ENCODE measurements around the gene GSTM1. TPM values are rescaled to one million over a fixed set of nuclear protein-coding genes. Genes with fewer than 3 reads are reported as not detected.
"Not testable (repeated sequence)": the region's sequence is repeated elsewhere in the genome, so short reads cannot be mapped to it uniquely, and the experiment has no call there.

Gene GSTM1
- total RNA-seq, 1 donor from 2014 or later, result not detected

DNA sequence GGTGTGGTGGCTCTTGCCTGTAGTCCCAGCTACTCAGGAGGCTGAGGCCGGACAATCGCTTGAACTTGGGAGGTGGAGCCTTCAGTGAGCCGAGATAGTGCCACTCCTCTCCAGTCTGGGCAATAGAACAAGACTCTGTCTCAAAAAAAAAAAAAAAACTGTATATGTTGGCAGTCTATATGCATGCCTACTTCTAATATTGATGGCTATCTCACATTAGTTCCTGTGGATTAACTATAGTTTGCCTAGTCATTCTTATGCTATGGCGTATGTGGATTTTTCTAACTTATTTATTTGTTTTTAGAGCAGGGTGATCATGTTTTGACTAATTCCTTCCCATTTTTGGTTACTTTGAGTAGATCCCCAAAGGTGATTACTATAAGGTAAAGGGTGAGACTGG is 9.4 kb downstream of the GSTM1 start:
- Mint-ChIP-seq H3K27ac (ENCODE audit: unreplicated experiment) (no peak overlapping the region), H3K36me3 (ENCODE audit: low read depth, unreplicated experiment) (no peaks in the 10 kb centered on the region), H3K27me3 (ENCODE audit: low read depth, unreplicated experiment) (no peaks in the 10 kb centered on the region), H3K9me3 (ENCODE audit: unreplicated experiment) (no peaks in the 10 kb centered on the region), H3K4me3 (ENCODE audit: unreplicated experiment) (no peak overlapping the region), H3K4me1 (ENCODE audit: low read depth, unreplicated experiment) (no peaks in the 10 kb centered on the region)
- H3K79me2 ChIP-seq (ENCODE audit: insufficient read depth, low read length), result no peaks in the 10 kb centered on the region
- no peak overlapping the region for H3K9ac ChIP-seq (ENCODE audit: low read length)
- H2AFZ ChIP-seq (ENCODE audit: low read depth, low read length), result no peak overlapping the region
- no peak overlapping the region for H3K27ac ChIP-seq (ENCODE audit: low read depth, low read length)
- no peak overlapping the region for H3K4me3 ChIP-seq (ENCODE audit: insufficient read depth, low read depth, low read length)
- no peaks in the 10 kb centered on the region for H3K36me3 ChIP-seq (ENCODE audit: insufficient read depth, low read length)
- no peaks in the 10 kb centered on the region for H3K9me3 ChIP-seq (ENCODE audit: insufficient read depth, low read depth, low read length)
- peaks cover 3% of the 10 kb centered on the region for H3K4me1 ChIP-seq (ENCODE audit: insufficient read depth, low read length)
- DNase-seq (ENCODE audit: low read depth) (no peak), FAIRE-seq (no peak)
- no peaks in the 10 kb centered on the region for H4K20me1 ChIP-seq (ENCODE audit: insufficient read depth, low read length)
- H3K27me3 ChIP-seq (ENCODE audit: insufficient read depth, low read length), result no peaks in the 10 kb centered on the region
- TF ChIP-seq, protein P1, sequence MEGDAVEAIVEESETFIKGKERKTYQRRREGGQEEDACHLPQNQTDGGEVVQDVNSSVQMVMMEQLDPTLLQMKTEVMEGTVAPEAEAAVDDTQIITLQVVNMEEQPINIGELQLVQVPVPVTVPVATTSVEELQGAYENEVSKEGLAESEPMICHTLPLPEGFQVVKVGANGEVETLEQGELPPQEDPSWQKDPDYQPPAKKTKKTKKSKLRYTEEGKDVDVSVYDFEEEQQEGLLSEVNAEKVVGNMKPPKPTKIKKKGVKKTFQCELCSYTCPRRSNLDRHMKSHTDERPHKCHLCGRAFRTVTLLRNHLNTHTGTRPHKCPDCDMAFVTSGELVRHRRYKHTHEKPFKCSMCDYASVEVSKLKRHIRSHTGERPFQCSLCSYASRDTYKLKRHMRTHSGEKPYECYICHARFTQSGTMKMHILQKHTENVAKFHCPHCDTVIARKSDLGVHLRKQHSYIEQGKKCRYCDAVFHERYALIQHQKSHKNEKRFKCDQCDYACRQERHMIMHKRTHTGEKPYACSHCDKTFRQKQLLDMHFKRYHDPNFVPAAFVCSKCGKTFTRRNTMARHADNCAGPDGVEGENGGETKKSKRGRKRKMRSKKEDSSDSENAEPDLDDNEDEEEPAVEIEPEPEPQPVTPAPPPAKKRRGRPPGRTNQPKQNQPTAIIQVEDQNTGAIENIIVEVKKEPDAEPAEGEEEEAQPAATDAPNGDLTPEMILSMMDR (IDR thresholded peaks at IDR 0.05; ENCODE audit: insufficient read depth, low read depth, low read length), result no peak
- TF ChIP-seq EZH2 (IDR thresholded peaks at IDR 0.05; ENCODE audit: insufficient read depth, low read length), result no peak
- no peak overlapping the region for H3K4me2 ChIP-seq (ENCODE audit: low read length)

- not testable (repeated sequence) for FAIRE-seq; H3K9ac ChIP-seq (ENCODE audit: low read length); H3K4me3 ChIP-seq (ENCODE audit: insufficient read depth, low read depth, low read length); H3K79me2 ChIP-seq (ENCODE audit: insufficient read depth, low read length); H3K27me3 Mint-ChIP-seq (ENCODE audit: low read depth, unreplicated experiment); H3K4me1 ChIP-seq (ENCODE audit: insufficient read depth, low read length); H3K9me3 Mint-ChIP-seq (ENCODE audit: unreplicated experiment); H3K4me1 Mint-ChIP-seq (ENCODE audit: low read depth, unreplicated experiment); H3K36me3 ChIP-seq (ENCODE audit: insufficient read depth, low read length); H3K36me3 Mint-ChIP-seq (ENCODE audit: low read depth, unreplicated experiment); H3K4me3 Mint-ChIP-seq (ENCODE audit: unreplicated experiment); H3K27ac ChIP-seq (ENCODE audit: low read depth, low read length); H3K27me3 ChIP-seq (ENCODE audit: insufficient read depth, low read length); H3K9me3 ChIP-seq (ENCODE audit: insufficient read depth, low read depth, low read length); H4K20me1 ChIP-seq (ENCODE audit: insufficient read depth, low read length); DNase-seq (ENCODE audit: low read depth); H3K27ac Mint-ChIP-seq (ENCODE audit: unreplicated experiment); H2AFZ ChIP-seq (ENCODE audit: low read depth, low read length); H3K4me2 ChIP-seq (ENCODE audit: low read length)
These were observed 10.2 kb downstream of the GSTM1 start for GRCh38 chr1:109697861-109698260.

- not testable (repeated sequence) for H3K27me3 ChIP-seq (ENCODE audit: insufficient read depth, low read length); H3K27ac ChIP-seq (ENCODE audit: low read depth, low read length); H2AFZ ChIP-seq (ENCODE audit: low read depth, low read length); H3K36me3 ChIP-seq (ENCODE audit: insufficient read depth, low read length); H4K20me1 ChIP-seq (ENCODE audit: insufficient read depth, low read length); H3K4me3 ChIP-seq (ENCODE audit: insufficient read depth, low read depth, low read length); H3K4me2 ChIP-seq (ENCODE audit: low read length); H3K27ac Mint-ChIP-seq (ENCODE audit: unreplicated experiment); DNase-seq (ENCODE audit: low read depth); H3K79me2 ChIP-seq (ENCODE audit: insufficient read depth, low read length); FAIRE-seq; H3K9ac ChIP-seq (ENCODE audit: low read length); H3K9me3 ChIP-seq (ENCODE audit: insufficient read depth, low read depth, low read length); H3K4me1 ChIP-seq (ENCODE audit: insufficient read depth, low read length); H3K4me3 Mint-ChIP-seq (ENCODE audit: unreplicated experiment); H3K36me3 Mint-ChIP-seq (ENCODE audit: low read depth, unreplicated experiment); H3K27me3 Mint-ChIP-seq (ENCODE audit: low read depth, unreplicated experiment); H3K4me1 Mint-ChIP-seq (ENCODE audit: low read depth, unreplicated experiment)
- peaks cover 21% of the 10 kb centered on the region for H3K9me3 Mint-ChIP-seq (ENCODE audit: unreplicated experiment)
These were observed 15.3 kb downstream of the GSTM1 start for GRCh38 chr1:109702940-109703339.

GRCh38 chr1:109704173-109704572 is 16.6 kb downstream of the GSTM1 start:
- Histone ChIP-seq H3K27ac (ENCODE audit: low read depth, low read length) (no peak overlapping the region), H2AFZ (ENCODE audit: low read depth, low read length) (no peak overlapping the region), H3K27me3 (ENCODE audit: insufficient read depth, low read length) (no peaks in the 10 kb centered on the region), H3K4me1 (ENCODE audit: insufficient read depth, low read length) (no peaks in the 10 kb centered on the region), H3K9ac (ENCODE audit: low read length) (no peak overlapping the region), H3K36me3 (ENCODE audit: insufficient read depth, low read length) (no peaks in the 10 kb centered on the region), H3K4me2 (ENCODE audit: low read length) (no peak overlapping the region), H4K20me1 (ENCODE audit: insufficient read depth, low read length) (no peaks in the 10 kb centered on the region), H3K79me2 (ENCODE audit: insufficient read depth, low read length) (no peaks in the 10 kb centered on the region), H3K9me3 (ENCODE audit: insufficient read depth, low read depth, low read length) (no peaks in the 10 kb centered on the region), H3K4me3 (ENCODE audit: insufficient read depth, low read depth, low read length) (no peak overlapping the region)
- FAIRE-seq, result no peak
- no peak for TF ChIP-seq EZH2 (IDR thresholded peaks at IDR 0.05; ENCODE audit: insufficient read depth, low read length)
- TF ChIP-seq, protein P1 (IDR thresholded peaks at IDR 0.05; ENCODE audit: insufficient read depth, low read depth, low read length), result no peak
- Mint-ChIP-seq H3K4me1 (ENCODE audit: low read depth, unreplicated experiment) (no peaks in the 10 kb centered on the region), H3K27ac (ENCODE audit: unreplicated experiment) (no peak overlapping the region), H3K9me3 (ENCODE audit: unreplicated experiment) (peaks cover 27% of the 10 kb centered on the region), H3K4me3 (ENCODE audit: unreplicated experiment) (no peak overlapping the region), H3K36me3 (ENCODE audit: low read depth, unreplicated experiment) (no peaks in the 10 kb centered on the region), H3K27me3 (ENCODE audit: low read depth, unreplicated experiment) (peaks cover 5% of the 10 kb centered on the region)
- DNase-seq (ENCODE audit: low read depth), result no peak

All from astrocyte (in vitro differentiated cells and primary cell).